HG02870 (cell line): ENCODE measurements around the gene NRG3.
"Not testable (repeated sequence)": the region's sequence is repeated elsewhere in the genome, so short reads cannot be mapped to it uniquely, and the experiment has no call there.

Experiments used
- ATAC-seq: cut with Tn5 transposase; IDR thresholded peaks from one replicate; pipeline ENCODE4 v1.9.1; 2021; ENCODE audit warnings: mild to moderate bottlenecking, moderate library complexity; ENCODE audit not compliant: unreplicated experiment

The NRG3 gene

DNA sequence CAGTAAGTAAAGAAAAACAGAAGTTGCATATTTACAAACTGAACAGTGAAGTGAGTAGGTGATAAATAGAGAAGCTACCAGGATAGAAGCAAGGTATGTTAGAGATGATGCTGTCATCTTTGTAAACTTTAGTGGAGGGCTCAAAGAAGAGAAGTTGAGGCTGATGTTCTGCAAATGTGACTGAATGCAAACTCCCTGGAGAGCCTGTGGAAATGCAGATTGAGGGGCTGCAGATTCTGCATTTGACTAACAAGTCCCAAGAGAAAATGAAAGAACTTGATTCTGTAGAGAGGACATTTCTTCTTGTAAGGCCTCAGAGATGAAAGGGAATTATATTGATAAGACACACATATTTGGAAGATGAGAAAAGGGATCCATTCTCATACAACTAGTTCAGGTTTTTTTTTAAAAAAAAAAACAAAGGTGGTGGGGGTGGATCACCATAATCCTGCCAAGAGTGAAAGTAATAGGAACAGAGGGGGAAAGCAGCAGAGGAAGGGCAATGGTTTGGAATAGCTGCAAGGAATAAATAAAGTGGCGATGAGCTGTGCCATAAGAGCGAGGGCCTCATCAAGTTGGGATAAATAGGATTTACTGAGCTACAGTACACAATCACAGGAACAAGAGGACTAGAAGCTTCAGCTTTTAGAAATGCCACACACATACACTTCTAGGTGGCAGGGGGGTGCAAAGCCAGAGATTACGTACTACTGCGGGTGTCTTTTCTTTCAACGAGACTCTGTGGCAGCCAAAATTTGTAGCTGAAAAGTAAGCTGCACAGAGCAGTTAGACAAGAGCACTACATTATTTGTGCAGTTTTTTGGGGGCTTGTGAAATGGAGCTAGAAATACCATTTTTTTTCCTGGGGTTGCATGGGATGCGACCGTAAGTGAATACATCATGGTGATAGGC lies 778.5 kb downstream of the NRG3 start:
- ATAC-seq, result no peak

DNA sequence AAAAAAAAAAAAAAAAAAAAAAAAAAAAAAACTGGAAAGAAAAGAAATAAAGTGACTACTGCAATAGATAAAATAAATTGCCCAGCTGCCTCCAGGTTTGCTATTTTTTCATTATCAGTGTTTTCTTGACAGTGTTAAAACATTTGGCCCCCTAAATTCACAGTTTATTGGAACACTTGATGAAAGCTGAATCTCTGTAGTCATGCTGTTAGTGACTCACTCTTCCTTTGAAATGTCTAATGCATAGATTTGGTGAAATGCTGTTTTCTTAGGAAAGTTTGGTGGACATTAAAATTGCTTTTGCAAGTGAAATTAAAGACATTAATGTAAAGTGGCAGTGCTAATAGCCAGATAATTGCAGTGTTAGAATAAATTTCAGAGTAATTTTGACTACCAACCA lies 785.2 kb downstream of the NRG3 start:
- no peak for ATAC-seq

- no peak for ATAC-seq
Measured at GRCh38 chr10:82660986-82661385, 786.0 kb downstream of the NRG3 start.

DNA sequence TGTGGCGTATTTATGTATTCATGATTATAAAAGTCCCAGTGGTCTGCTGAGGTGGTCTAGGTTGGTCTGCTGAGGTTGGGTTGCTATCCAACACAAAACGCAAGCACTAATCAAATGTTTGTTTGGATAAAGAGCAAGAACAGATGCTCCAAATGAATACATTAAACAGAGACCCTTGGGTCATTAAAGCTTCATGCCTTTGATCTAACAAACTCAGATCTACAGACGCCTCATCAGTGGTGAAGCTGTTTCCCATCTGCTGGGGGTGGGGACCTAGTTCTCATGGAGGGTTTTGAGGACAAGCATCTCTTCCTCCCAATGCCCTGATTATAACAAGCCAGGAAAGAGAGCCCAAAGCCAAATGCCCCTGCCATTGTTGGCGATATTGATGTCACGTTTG lies 786.7 kb downstream of the NRG3 start:
- no peak for ATAC-seq

DNA sequence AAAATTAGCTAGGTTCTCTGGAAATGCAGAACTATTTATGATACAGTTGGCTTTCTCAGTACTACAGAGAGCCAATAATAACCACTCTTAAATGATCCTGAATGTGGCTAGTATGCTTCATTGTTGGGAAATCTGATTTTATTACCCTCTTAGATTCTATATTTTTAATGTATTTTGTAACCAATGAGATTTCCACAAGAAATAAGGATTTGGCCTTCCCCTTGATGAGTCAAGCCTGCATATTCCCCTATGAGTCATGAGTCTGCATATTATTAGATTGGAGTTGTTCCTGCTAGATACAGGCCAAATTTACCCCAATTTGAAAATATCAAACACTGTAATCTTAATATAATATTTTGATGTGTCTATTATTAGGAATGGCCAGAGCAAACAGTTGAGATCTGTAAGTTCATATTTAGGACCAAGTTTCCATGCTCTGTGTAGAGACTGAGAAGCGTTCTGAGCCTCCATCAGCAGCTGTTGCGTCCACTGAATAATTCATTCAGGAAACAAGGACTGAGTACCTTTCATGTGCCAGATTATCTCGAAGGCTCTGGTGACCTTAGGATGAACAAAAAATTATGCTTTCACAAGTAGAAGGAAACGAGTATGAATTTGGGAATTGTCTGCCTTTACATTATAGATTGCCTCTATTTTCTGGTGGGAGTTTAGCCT lies 793.4 kb downstream of the NRG3 start:
- ATAC-seq, result no peak

DNA sequence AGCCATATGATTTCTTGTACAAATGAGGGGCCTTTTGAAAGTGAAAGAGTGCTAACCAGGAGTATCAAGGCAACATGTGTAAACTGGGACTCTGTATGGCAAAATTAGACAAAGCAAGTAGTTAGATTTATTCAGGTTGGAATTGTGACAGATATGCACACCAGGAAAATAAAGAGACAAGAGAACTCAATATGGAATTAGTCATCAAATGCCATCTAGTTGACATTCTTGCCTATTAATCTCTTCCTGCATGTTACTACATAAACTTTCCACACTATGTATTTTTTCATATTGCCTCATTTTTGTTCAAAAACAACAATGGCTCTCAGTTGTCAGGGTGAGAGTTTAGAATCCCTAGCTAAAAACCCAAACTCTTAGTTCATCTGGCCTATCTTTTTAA lies 799.0 kb downstream of the NRG3 start:
- no peak for ATAC-seq

GRCh38 chr10:82677932-82678331 lies 802.9 kb downstream of the NRG3 start:
- ATAC-seq, result not testable (repeated sequence)

- not testable (repeated sequence) for ATAC-seq
Measured at GRCh38 chr10:82678451-82678850, 803.5 kb downstream of the NRG3 start.

- no peak for ATAC-seq
Measured at GRCh38 chr10:82680608-82681007, 805.6 kb downstream of the NRG3 start.

- ATAC-seq, result no peak
Measured at GRCh38 chr10:82683945-82684344, 809.0 kb downstream of the NRG3 start.

DNA sequence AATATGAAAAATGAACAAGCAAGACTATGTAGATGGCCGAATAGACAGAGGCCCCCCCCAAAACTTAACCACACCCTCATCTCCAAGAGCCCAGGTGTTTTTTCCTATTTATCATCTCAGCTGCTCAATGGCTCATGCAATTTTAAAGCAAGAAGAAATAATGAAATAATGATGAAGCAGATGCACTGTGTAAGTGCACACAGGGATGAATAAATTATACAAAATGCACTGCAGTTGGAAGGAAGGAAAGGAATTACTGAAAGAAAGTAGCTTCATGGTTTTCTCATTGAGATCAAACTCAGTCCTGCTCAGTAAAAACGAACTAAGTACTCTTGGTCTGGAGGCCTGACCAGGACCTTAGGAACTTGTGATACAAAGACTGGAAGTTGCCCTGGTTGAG lies 810.1 kb downstream of the NRG3 start:
- ATAC-seq, result no peak

DNA sequence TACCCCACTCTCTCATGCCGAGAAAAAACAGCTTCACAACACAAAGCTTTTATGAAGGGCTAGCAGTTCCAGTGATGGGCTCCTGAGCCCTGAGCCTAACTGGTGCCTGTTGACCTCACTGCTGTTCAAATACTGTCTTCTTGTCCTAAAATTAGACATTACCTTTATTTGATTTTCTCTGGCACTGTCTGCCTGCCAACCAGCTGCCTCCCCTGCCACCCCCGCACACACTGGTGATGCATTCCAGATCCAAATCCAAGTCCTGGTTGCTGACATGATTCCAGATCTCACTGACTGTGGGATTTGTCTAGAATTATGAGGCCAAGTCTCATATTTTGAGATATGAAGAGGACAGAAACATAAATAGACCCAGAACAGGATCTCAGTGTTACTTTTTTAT lies 816.2 kb downstream of the NRG3 start:
- ATAC-seq, result no peak

DNA sequence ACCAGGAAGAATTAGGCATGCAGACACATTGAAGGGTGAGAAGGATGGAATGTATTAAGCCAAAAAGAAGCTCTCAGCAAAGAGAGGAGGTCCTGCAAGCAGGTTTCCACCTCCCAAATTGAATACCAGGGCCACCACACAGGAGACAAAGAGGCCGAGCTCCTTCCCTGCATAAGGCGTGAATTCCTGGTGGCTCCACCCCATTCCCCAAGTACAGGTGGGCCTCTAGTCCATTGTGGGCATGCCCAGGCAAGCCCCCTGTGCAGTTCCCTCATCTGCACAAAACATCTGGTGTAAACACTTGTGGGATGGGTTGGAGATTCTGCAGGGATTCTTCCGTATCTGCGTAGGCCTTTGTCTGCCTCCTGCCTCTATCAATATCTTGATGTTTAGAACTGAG lies 817.5 kb downstream of the NRG3 start:
- no peak for ATAC-seq

- ATAC-seq, result no peak
Measured at GRCh38 chr10:82721831-82722230, 846.8 kb downstream of the NRG3 start.

GRCh38 chr10:82722273-82722672 lies 847.3 kb downstream of the NRG3 start:
- ATAC-seq, result no peak

DNA sequence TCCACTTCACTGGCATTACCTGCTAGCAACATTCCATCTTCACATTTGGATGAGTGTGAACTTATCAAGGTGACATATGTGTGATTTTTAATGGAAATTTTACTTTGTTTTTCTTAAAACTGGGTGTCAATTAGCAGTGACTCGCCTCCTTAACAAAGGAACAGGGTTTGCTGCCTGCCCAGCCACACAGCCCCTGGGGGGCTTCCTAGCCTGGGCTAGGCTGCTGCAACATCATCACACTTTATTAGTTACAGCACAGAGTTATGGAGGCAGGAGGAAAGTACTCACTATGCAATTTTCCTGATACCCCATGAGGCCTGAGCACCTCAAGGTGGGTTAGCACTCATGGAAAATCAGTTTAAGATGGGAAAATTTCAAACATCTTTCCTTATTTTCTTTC lies 861.3 kb downstream of the NRG3 start:
- no peak for ATAC-seq

- no peak for ATAC-seq
Measured at GRCh38 chr10:82737549-82737948, 862.6 kb downstream of the NRG3 start.

DNA sequence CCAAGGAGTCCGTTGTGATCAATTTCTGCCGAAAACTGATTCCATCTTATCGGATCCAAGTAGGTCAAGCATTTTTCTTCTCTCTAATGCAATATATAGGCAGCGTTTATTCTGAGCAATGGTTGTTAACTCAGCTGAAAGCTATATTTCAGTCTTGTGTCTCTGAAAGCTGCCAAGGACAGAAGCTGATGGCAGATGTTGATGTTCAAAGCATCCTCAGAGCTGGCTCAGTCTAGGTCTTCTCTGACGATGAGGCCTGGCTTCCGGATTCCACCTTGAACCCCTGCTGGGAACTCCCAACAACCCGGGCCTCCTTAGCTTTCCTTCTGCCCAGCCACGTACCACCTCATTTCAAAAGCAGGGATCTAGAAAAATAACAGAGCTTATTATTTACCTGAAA lies 863.6 kb downstream of the NRG3 start:
- ATAC-seq, result no peak

DNA sequence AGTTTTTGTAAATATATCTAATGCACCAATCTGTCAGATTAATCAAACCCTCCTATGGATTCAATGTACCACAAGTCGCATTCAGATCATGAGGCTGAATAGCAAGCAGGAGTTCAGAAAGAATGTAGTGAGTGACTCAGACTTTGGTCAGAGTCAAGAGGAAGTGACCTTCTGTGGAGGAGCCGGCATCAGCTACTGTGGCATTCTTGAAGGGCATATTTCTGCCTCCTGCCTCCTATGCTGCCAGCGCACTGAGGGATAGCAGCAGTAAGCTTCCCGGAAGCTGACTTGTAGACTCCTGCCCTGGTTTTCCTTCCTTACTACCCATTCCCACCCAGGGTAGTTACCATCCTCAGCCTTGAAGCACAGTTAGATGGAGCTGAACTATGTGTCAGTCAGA lies 867.5 kb downstream of the NRG3 start:
- ATAC-seq, result no peak

DNA sequence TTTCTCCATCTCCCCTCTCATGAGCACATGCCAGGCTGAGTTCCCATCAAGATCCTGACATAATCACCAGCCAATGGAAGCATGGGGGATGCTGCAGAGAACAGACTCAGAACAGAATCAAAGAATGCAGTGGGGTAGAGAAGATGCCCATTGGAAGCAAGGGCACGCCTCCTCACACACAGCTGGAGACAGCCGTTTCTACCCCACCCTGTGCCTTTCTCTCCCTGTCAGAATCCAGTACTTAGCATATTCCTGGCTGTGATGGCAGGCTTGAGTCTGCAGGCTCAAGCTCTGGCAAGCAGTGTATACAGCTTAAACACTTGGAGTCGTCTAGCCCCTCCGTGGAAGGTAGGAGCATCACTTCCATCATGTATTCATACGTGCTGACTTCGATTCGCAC lies 867.9 kb downstream of the NRG3 start:
- no peak for ATAC-seq

- ATAC-seq, result no peak
Measured at GRCh38 chr10:82750538-82750937, 875.5 kb downstream of the NRG3 start.

GRCh38 chr10:82757397-82757796 lies 882.4 kb downstream of the NRG3 start:
- no peak for ATAC-seq
